SHP77 treated with DMSO at 0.1 percent for 48 hours (cell line): ENCODE measurements around the gene ZNF107.
"Not testable (repeated sequence)": the region's sequence is repeated elsewhere in the genome, so short reads cannot be mapped to it uniquely, and the experiment has no call there.

ENCODE experiments used
- DNase-seq: peaks from one replicate; lab custom pipeline; 2025; lab: John Stamatoyannopoulos, UW

Gene ZNF107

GRCh38 chr7:64733550-64734240 is 67.8 kb downstream of the ZNF107 start:
- DNase-seq: no peak

GRCh38 chr7:64736575-64736974 is 70.6 kb downstream of the ZNF107 start:
- DNase-seq: no peak

GRCh38 chr7:64738403-64738802 is 72.5 kb downstream of the ZNF107 start:
- not testable (repeated sequence) for DNase-seq

- not testable (repeated sequence) for DNase-seq
These were observed 73.0 kb downstream of the ZNF107 start for GRCh38 chr7:64738953-64739352.

GRCh38 chr7:64744680-64745079 is 78.7 kb downstream of the ZNF107 start:
- no peak for DNase-seq

GRCh38 chr7:64747802-64748201 is 81.9 kb downstream of the ZNF107 start:
- no peak for DNase-seq

- DNase-seq: no peak
These were observed 87.1 kb downstream of the ZNF107 start for GRCh38 chr7:64753032-64753431.

- DNase-seq: no peak
These were observed 89.9 kb downstream of the ZNF107 start for GRCh38 chr7:64755865-64756264.

- no peak for DNase-seq
These were observed 92.2 kb downstream of the ZNF107 start for GRCh38 chr7:64758151-64758550.
